GM23248 (cell line): Measurements from ENCODE around the gene GPSM1.

Experiments
- EZH2 ChIP-seq: fragments of 200-600 bp; sonication (generic); IDR thresholded peaks from 2 replicates; pipeline ENCODE4 v1.6.1; 2018; ENCODE audit warnings: antibody characterized with exemption, mild to moderate bottlenecking; ENCODE audit not compliant: insufficient read depth, poor library complexity, severe bottlenecking
- EZH2phosphoT487 ChIP-seq: fragments of 200-600 bp; sonication (generic); IDR thresholded peaks from 2 replicates; pipeline ENCODE4 v1.6.1; 2018; ENCODE audit warnings: antibody characterized with exemption, moderate library complexity, mild to moderate bottlenecking, low read depth; ENCODE audit not compliant: insufficient read depth

GRCh38 chr9:136347472-136348256, 20.3 kb downstream of the GPSM1 start:
- TF ChIP-seq EZH2 (no peak), EZH2phosphoT487 (no peak)
